HepG2 (cell line): ENCODE results near the gene DHX8. TPM values are rescaled to one million over a fixed set of nuclear protein-coding genes. Genes with fewer than 3 reads are reported as not detected.

Experiments
- ATF1 ChIP-seq: IDR thresholded peaks from 2 replicates; pipeline ENCODE4 v1.6.1; 2016; ENCODE audit warnings: mild to moderate bottlenecking, control low read depth
- ATF7 ChIP-seq, 2 experiments: fragments of 450-650 bp in 1 of 2; sonication (generic) in 1 of 2; formaldehyde crosslinking in 1 of 2; IDR thresholded peaks; 2 replicates each; pipeline versions ENCODE4 v1.4.0 to v1.6.1; 2016 to 2020; ENCODE audit warnings: antibody characterized with exemption in 1 of 2, mild to moderate bottlenecking in 1 of 2, missing genetic modification reagents in 1 of 2
- GPBP1L1 ChIP-seq: sonication (generic); formaldehyde crosslinking; IDR thresholded peaks from 2 replicates; pipeline ENCODE4 v1.5.0; 2020; ENCODE audit warnings: mild to moderate bottlenecking, missing genetic modification reagents
- HINFP ChIP-seq: sonication (generic); formaldehyde crosslinking; IDR thresholded peaks from 2 replicates; pipeline ENCODE4 v1.4.0; 2020; ENCODE audit warnings: low read depth, mild to moderate bottlenecking, missing genetic modification reagents
- HNRNPH1 ChIP-seq: fragments of 200-400 bp; formaldehyde crosslinking; optimal IDR thresholded peaks from 2 replicates; pipeline ENCODE3; 2017; ENCODE audit warnings: mild to moderate bottlenecking, low read depth, low read length
- IRF2 ChIP-seq: IDR thresholded peaks from 2 replicates; pipeline ENCODE4 v1.6.1; 2018; ENCODE audit warnings: missing genetic modification reagents, missing compliant biosample characterization
- JDP2 ChIP-seq: sonication (generic); formaldehyde crosslinking; IDR thresholded peaks from 2 replicates; pipeline ENCODE4 v1.8.1; 2022; ENCODE audit warnings: missing genetic modification reagents, borderline replicate concordance
- MAFF ChIP-seq: IDR thresholded peaks from 2 replicates; pipeline ENCODE4 v1.6.1; 2011; ENCODE audit warnings: low read depth, low read length, improper control_type of control experiment
- PAX8 ChIP-seq: sonication (generic); formaldehyde crosslinking; IDR thresholded peaks from 2 replicates; pipeline ENCODE4 v1.8.0; 2022; ENCODE audit warnings: mild to moderate bottlenecking, missing genetic modification reagents, borderline replicate concordance
- SMC3 ChIP-seq: IDR thresholded peaks from 2 replicates; pipeline ENCODE4 v1.6.1; 2011; ENCODE audit warnings: low read length, improper control_type of control experiment
- ZFP62 ChIP-seq: sonication (generic); formaldehyde crosslinking; IDR thresholded peaks from 2 replicates; pipeline ENCODE4 v1.4.0; 2020; ENCODE audit warnings: missing genetic modification reagents
- ZHX2 ChIP-seq, 2 experiments: sonication (generic) in 1 of 2; formaldehyde crosslinking in 1 of 2; IDR thresholded peaks; 2 replicates each; pipeline versions ENCODE4 v1.6.1 to v1.9.0; 2014 to 2022; ENCODE audit warnings: antibody characterized with exemption in 1 of 2, borderline replicate concordance in 1 of 2, inconsistent platforms in 1 of 2, low read depth in 1 of 2, missing genetic modification reagents in 1 of 2
- ZKSCAN1 ChIP-seq: fragments of 150-350 bp; IDR thresholded peaks from 2 replicates; pipeline ENCODE4 v1.6.1; 2014; ENCODE audit warnings: low read length
- ZKSCAN5 ChIP-seq: sonication (generic); formaldehyde crosslinking; IDR thresholded peaks from 2 replicates; pipeline ENCODE4 v1.5.1; 2020; ENCODE audit warnings: mild to moderate bottlenecking, missing genetic modification reagents
- ZKSCAN8 ChIP-seq: IDR thresholded peaks from 2 replicates; pipeline ENCODE4 v1.6.1; 2016; ENCODE audit warnings: borderline replicate concordance, missing genetic modification reagents, missing compliant biosample characterization
- ZNF33A ChIP-seq: sonication (generic); formaldehyde crosslinking; IDR thresholded peaks from 2 replicates; pipeline ENCODE4 v1.5.1; 2020; ENCODE audit warnings: missing genetic modification reagents, mild to moderate bottlenecking, moderate library complexity, borderline replicate concordance
- ZNF496 ChIP-seq: sonication (generic); formaldehyde crosslinking; IDR thresholded peaks from 2 replicates; pipeline ENCODE4 v1.8.1; 2023; ENCODE audit warnings: mild to moderate bottlenecking, moderate library complexity, missing genetic modification reagents; ENCODE audit not compliant: insufficient replicate concordance
- ZNF772 ChIP-seq: sonication (generic); formaldehyde crosslinking; IDR thresholded peaks from 2 replicates; pipeline ENCODE4 v1.5.0; 2020; ENCODE audit warnings: mild to moderate bottlenecking, missing genetic modification reagents
- ZNF775 ChIP-seq: sonication (generic); formaldehyde crosslinking; IDR thresholded peaks from 2 replicates; pipeline ENCODE4 v1.4.0; 2020; ENCODE audit warnings: missing genetic modification reagents, mild to moderate bottlenecking, moderate library complexity, borderline replicate concordance
- ZNF788 ChIP-seq: sonication (generic); formaldehyde crosslinking; IDR thresholded peaks from 2 replicates; pipeline ENCODE4 v1.5.0; 2020; ENCODE audit warnings: mild to moderate bottlenecking, missing genetic modification reagents, borderline replicate concordance
- ZSCAN9 ChIP-seq: IDR thresholded peaks from 2 replicates; pipeline ENCODE4 v1.6.1; 2016; ENCODE audit warnings: borderline replicate concordance
- polyA plus RNA-seq, 8 experiments: library from polyadenylated mRNA; depleted of rRNA in 3 of 8; stranded (reverse) in 7 of 8; unstranded in 1 of 8; fragments of >200 nt; fragmentation: Illumina TruSeq in 4 of 8; extraction: Trizol in 4 of 8; gene quantifications; 2 replicates each; pipeline versions ENCODE4 v1.2.1 to v1.2.3, GENCODE V29; 2011 to 2016; ENCODE audit warnings: low read depth in 4 of 8, missing spikeins in 1 of 8, mixed read lengths in 1 of 8; ENCODE audit not compliant: insufficient read depth in 1 of 8
- total RNA-seq, 5 experiments: library from RNA; depleted of rRNA; stranded (reverse); fragments of >200 nt; fragmentation: Illumina TruSeq; extraction: Trizol; gene quantifications; 2 replicates each; pipeline ENCODE4 v1.2.3, GENCODE V29; 2016; ENCODE audit warnings: low read depth in 1 of 5

Gene DHX8
- total and polyA plus RNA-seq, 2 of the 13 experiments (the other 11 are each of a cell fraction or from before 2014, with no cell fraction given): 24.8 to 48.9 TPM

GRCh38 chr17:43559161-43559816 lies 75.5 kb downstream of the DHX8 start (continued):
- TF ChIP-seq HINFP (no peak), HNRNPH1 (peak; percentile 61), ZFP62 (CRISPR knock-in tag) (no peak), PAX8 (no peak), ZNF496 (no peak), GPBP1L1 (CRISPR knock-in tag) (no peak), ZHX2 (IDR thresholded peaks at IDR 0.05; ENCODE audit: low read depth) (no peak), ZHX2 (CRISPR knock-in tag; IDR thresholded peaks at IDR 0.05; ENCODE audit: borderline replicate concordance) (no peak), IRF2 (no peak), ATF7 (IDR thresholded peaks at IDR 0.05) (no peak), ATF7 (CRISPR knock-in tag; IDR thresholded peaks at IDR 0.05) (no peak), ZNF33A (CRISPR knock-in tag) (no peak), MAFF (no peak), ZKSCAN8 (CRISPR knock-in tag) (0 out of 2 replicates have a peak, but pooled peaks have one; percentile 15), ZNF772 (CRISPR knock-in tag) (peak; percentile 71; the same call in 1 of the 2 replicates), ZKSCAN5 (no peak), ZNF775 (no peak), ZKSCAN1 (0 out of 2 replicates have a peak, but pooled peaks have one; percentile 23), ZNF788 (CRISPR knock-in tag) (peak; percentile 39; the same call in 1 of the 2 replicates), JDP2 (no peak), ATF1 (CRISPR knock-in tag) (0 out of 2 replicates have a peak, but pooled peaks have one; percentile 30), SMC3 (0 out of 2 replicates have a peak, but pooled peaks have one; percentile 8), ZSCAN9 (CRISPR knock-in tag) (no peak)
